NOMO-1 treated with DMSO at 0.1 percent for 48 hours (cell line): ENCODE data around the gene LYRM4.

Source experiments
- DNase-seq: peaks from one replicate; lab custom pipeline; 2025; ENCODE audit not compliant: unreplicated experiment; lab: John Stamatoyannopoulos, UW

LYRM4 gene

DNA sequence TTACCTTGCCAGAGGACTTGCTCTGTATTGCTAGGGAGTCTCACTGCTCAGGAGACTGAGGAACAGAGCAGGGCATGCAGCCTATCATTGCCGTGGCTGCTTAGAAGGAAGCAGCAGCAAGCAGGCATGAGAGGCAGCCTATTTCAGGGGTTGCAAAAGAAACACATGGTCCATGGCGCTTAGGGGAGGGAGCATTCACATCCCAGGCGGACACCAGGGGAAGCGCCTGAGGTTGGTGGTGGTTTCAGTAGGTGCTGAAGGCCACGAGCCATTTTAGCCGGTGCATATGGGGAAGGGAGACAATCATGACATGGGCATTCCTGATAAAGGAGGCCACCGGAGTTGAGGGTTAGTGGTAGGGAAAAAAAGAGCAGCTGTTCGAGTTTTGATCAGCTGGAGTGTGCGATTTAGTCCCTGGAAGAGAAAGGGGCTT, 21.5 kb upstream of the LYRM4 start:
- no peak for DNase-seq

DNA sequence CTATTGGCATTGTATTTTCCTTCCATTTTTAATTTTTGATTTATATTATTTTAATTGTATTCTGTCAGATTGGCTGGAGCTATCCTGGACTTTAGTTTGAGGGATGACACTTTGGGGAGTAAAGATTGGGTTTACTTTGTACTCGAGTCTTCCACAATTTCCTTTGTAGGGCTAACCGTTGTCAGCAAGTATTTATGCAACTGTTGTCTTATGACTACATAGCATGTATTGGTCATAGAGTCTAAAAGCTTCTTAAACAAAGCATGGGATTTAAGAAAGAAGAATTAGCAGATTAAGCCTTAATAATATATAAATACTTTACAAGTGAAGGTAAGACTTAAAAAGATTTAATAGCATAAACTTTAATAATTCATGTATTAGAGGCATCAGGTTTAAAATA, 20.2 kb upstream of the LYRM4 start:
- no peak for DNase-seq

DNA sequence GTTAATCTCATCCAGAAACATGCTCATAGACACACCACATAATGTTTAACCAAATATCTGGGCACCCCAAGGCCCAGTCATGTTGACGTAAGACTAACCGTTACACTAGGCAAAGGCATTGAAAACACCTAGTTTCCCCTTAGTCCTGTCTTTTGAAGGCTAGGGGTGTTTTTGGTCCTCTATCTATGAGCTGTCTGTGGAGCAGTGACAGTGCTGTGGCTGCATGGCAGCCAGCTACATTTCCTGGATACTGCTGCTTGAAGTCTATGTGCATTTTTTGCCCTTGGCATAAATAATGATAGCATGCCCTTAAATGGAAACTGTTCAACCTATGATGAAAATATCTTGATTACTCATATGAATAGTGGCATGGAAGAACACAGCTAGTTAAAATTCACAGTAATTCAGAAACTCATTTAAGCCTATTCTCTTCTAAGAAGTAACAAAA, 19.2 kb upstream of the LYRM4 start:
- no peak for DNase-seq

DNA sequence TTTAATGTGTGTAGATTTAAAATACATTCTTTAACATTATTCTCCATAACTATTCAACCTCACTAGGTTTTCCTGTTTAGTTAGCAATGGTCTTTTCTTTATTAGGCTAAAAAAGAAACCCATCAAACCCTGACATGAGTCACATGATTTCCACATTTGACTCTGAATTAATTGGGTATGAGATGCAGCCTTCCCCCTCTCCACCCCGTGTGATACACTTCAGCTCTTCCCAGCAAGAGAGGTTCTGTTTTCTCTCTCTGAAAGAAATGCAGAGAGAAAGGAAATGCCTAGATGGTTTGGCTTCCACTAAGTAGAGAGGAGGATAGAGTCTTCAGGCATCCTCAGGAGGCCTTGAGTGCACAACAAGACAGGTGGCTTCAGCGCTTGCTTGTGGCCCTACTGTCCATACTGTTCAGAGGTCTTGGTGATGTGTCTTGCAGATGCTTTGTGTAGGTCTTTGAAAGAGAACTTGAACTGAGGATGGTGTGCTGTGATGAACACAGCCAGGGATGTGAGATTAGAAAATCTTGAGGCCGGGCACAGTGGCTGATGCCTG, 17.9 kb upstream of the LYRM4 start:
- no peak for DNase-seq

DNA sequence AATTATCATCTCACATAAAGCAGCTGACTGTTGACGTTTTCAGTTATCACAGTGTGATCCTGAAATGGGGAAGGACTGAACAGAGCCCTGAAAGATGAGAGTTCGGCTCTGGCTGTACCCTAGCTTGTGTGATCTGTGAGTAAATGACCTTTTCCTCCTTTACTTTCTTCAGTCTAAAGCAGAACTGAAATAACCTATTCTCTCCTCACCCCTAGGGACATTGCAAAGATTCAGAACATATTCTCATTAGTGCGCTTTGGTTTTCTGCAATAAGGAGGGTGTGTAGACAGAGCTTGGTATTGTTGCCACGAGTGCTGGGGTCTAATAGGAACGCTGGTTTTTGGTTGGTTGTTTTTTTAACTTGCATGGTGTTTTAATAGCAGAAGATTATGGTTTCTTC, 17.3 kb upstream of the LYRM4 start:
- no peak for DNase-seq

DNA sequence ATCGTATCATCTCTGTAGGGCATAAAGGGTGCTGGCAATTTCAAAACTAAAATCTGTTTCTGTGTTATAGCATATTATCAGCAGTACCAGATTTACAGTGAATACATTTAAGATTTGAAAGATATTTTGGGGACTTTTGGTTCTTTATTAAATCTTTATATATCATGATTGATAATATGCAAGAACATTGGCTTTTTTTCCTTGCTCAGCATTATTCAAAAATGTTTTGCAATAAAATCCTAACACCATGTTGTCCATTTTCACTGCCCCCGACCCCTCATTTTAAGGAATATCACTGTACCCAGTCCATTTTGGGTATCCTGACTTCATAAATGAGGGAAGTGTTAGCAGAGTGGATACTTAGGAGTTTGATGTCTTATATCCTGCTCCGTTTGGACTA, 16.8 kb upstream of the LYRM4 start:
- no peak for DNase-seq

DNA sequence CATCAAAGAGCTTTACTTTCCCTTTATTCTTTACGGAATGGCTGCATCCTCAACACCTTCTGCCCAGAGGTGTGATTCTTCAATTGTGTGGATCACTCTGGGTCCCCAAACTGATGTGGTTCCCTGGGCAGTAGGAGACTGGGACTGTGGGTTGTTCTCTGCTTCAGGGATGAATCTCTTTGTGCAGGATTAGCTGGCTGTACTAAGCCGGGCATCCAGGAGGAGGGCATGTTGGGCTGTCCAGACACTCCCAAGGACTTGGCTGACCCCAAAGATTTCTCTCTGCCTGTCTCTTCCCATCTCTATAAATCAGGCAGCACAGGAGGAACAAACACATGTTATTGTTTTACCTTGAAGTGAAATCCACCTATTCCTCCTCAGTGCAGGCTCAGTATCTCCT, 15.8 kb upstream of the LYRM4 start:
- no peak for DNase-seq

GRCh38 chr6:5275497-5275896, 14.7 kb upstream of the LYRM4 start:
- DNase-seq: no peak

- no peak for DNase-seq
Measured at GRCh38 chr6:5274231-5274630, 13.5 kb upstream of the LYRM4 start.

DNA sequence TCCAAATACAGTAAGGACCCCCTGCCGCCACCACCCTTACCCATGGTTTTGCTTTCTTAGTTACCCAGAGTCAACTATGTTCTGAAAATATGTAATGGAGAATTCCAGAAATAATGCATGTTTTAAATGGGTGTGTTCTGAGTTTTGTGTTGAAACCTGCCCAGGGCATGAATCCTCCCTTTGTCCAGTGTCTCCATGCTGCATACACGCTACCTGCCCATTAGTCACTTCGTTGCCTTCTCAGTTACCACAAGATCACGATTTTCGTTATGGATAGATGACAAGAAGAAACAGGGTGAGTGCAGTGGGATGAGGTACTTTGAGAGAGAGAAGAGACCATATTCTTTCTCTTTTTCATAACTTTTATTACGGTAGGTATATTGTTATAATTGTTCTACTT, 11.2 kb upstream of the LYRM4 start:
- DNase-seq: no peak

DNA sequence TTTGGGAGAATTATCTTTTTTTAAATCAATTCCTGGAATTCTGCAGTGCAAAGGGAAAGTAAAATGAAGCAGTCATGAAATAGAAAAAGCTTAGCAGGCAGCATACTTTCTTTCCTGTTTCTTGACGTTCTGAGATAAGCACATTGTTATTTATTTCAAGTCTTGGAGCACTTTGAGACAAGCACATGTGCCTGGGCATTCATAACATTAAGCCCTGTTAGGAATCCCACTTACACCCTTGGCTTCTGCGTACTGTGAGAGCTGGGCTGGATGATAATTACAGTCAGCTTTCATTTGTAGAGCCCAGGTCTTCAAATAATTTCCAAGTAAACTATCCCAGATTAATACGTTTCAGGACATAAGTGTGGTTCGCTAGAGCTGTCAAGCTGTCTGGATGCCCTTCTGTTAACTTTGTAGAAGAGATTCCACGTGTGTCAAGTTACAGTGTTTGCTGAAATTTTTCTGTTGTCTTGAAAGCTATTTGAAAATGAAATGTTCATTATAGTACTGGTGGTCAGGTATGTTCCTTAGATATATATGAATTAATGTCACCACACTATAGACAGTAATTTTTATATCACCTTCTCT, 9.4 kb upstream of the LYRM4 start:
- DNase-seq: no peak

DNA sequence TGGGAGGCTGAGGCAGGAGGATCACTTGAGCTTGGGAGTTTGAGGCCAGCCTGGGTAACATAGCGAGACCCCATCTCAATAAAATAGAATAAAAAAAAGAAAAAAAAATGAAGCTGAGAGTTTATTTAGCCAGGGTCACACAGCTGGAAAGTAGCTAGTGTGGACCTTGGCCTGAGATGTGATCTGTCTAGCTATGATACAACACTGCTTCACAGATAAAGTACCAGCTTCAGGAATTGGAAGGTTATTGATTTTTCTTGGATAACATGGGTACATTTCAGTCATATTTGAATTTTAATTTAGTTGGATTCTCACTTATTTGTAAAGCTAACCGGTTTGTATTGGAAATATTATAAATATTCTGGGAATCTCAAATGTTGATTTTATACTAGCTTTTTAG, 5.7 kb upstream of the LYRM4 start:
- no peak for DNase-seq

DNA sequence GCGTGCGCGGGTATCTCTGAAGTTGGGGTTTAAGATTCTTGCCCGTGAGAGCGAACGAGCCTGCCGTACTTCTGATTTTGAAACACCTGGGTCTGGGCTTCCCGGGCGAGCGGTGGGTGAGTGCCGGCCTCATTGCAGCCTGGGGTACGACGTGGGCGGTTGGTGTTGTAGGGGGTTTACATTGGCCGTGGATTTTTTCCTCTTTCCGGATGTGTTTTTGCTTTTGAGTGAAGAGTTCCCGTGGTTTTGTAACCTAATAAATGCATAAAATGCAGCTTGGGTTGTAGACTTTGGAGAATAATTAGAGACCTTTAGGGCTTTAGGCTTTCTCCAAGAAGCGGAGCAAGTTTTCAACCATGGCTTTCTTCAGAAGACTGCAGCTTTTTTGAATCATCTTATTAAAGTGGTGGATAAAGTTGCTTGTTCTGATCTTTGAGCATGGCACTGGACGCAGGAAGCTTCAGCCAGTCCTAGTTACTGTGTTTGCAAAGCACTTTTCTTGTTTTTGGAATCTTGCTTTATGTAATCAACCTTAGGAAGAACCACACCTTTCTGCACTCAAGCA, 877 bp upstream of the LYRM4 start:
- DNase-seq: no peak

DNA sequence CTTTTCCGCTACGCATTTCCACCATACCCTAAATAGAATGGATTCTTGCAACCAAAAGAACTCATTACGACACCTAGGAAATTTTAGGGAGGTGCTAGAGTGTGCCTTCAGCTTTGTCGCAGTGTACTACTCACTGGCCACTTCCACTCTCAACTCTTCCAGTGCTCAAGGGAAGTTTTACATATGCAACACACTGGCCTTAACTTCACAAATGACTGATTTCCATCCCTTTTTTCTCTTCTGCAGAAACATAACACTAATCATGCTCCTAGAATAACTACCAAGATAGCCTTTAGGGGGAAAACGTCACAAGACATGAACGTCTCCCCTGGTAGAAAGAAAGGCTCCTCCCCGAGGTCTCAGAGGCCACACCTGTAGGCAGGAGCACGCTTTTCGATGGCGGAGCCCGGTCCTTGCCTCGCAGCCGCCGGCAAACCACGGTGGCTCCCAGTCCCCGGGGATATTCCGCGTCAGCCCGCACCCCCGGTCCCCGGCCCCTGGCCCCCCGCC, 584 bp downstream of the LYRM4 start:
- DNase-seq: peak; percentile 73

DNA sequence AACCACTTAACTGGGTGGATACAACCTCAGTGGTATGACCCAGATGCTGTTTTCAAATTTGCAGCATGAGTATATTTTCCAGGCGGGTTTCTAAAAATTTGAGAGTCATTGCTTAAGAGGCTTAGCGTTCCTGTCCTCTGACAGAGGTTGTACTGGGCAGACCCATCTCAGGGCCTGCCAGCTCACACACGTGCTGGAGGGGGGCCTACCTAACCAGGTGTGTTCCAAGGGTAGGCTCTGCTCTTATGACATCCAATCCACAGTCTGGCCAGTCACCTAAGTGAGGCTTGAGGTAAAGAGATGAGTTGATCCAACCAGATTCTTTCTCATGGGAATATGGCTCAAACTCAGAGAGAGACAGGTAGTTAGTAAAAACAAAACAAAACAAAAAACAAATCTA, 1.3 kb downstream of the LYRM4 start:
- DNase-seq: no peak

DNA sequence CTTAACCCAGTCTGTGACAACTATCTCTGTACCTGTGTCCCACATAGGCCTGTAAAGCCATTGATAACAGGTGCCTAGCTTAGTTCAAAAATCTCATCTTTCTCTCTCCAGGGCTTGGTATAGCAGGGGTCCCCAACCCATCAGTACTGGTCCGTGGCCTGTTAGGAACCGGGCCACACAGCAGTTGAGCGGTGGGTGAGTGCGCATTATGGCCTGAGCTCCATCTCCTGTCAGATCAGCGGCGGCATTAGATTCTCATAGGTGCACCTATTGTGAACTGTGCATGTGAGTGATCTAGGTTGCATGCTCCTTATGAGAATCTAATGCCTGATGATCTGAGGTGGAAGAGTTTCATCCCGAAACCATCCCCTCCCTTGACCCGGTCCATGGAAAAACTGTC, 3.4 kb downstream of the LYRM4 start:
- DNase-seq: no peak

DNA sequence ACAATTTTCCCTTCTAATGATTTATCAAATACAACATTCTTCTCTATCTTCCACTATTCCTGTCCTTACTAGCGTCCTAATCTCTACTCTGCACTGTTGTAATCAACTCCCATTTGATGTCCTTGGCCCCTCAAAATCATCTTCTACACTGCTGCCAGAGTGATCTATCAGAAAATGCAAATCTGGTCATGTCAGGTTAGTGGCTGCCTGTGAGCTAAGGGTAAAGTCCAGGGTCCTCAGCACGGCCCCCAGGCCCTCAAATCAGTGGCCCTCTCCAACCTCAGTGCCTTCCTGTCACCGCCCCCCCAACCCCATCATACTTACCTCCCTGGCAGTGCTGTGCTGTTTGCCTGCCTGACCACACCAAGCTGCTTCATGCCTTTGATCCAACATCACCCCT, 3.8 kb downstream of the LYRM4 start:
- DNase-seq: no peak

DNA sequence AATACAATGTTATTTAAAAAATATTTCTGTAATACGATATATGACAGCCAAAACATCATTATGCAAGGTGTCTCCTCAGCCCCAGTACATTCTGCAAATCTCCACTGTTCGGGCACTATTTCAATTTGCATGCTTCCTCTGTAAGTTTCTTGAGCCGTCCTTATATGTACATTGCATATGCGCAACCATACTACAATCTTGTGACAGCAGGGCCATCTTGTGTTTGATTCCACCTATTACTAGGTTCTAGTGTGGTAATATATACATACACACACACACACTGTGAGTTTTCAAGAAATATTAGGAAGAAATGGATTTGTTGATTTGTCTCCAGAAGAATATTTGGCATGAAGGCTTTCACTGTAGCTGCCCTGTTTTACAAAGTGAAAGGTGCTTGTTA, 9.8 kb downstream of the LYRM4 start:
- no peak for DNase-seq

DNA sequence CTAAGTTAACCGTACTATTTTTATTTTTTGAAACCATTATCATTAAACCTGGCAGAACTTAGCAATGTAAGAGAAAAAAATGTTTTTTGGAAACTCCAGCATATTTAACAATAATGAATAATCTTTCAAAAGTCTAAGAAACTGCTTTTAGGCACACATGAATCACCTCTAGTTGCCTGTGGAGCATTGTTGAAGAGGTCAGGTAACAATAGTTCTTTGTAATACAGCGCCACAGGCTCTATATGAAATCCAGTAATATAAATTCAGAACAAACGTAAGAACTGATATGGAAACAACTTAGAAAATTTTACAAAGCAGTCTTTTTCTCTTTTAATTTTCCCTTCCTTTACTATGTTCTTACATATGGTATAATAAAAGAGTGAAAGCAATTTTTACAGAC, 10.3 kb downstream of the LYRM4 start:
- DNase-seq: no peak

GRCh38 chr6:5249451-5250122, 11.2 kb downstream of the LYRM4 start:
- DNase-seq: no peak

DNA sequence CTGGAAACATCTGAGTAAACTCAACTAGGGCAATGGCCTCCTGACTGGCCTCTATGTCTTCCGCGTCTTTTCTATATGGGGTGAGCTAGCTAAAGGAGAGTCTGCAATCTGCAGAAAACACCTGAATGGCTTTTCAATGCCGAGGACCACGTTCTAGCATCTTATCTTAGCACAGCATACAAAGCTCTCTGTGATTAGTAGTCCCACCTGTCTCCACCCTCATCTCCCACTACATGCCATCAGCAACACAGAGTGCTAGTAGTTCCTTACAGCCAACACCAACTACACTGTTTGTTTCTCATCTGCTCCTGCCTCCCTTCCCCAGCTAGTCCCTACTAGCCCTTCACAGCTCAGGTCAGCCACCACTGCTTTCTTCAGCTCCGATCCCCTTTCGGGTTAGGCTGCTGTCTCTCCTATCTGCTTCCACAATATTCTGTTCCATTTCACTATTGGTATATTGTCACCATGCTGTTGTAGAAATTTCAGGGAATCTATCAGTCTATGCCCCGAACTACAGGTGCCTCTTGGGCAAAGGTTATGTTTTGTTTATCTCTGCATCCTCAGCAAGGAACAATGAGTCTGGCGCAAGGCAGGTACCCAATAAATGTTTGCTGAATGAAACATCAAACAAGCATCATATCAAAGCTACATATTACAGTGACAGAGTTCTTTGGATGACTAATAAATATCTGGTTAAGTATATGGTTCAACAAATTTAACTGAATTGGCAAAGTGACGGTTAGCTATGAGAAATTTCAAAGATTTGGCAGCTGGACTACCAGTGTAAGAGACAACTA, 12.2 kb downstream of the LYRM4 start:
- no peak for DNase-seq
